ENCODE results near the gene MOCOS. TPM values are rescaled to one million over a fixed set of nuclear protein-coding genes. Genes with fewer than 3 reads are reported as not detected.

The MOCOS gene
- polyA plus RNA-seq, 3 donors from 2014 or later, result not detected

DNA sequence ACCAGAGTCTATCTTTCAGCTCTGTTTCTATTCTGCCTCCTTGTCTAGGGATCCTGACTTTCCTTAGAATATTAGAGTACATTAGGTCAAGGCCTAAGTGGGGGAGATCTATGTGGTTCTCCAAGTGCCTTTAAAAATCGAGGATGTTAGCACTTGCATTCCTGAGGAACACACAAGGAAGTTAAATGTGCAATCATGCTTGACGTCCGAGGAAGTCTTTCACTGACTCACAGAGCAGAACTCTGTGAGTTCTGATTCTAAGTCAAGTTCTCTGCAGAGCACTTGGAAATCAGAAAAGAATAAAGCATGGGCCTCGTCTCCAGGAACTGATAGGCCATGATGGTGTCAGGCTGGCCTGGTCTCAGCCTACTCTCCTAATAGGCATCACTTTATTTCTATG, 127.5 kb downstream of the MOCOS start:
- H3K4me1 Mint-ChIP-seq, result no peaks in the 10 kb centered on the region
- H3K9me3 Mint-ChIP-seq, result peaks cover 0 to 17% (median 13%) of the 10 kb centered on the region in 6 donors
- no peak for DNase-seq
- no peaks in the 10 kb centered on the region for H3K36me3 Mint-ChIP-seq
- H3K4me3 Mint-ChIP-seq, result no peak overlapping the region
- peaks cover 2 to 13% (median 7%) of the 10 kb centered on the region in 3 donors for H3K27me3 Mint-ChIP-seq (ENCODE audit: low read depth in 3 of 3)
- no peak overlapping the region for H3K27ac Mint-ChIP-seq

DNA sequence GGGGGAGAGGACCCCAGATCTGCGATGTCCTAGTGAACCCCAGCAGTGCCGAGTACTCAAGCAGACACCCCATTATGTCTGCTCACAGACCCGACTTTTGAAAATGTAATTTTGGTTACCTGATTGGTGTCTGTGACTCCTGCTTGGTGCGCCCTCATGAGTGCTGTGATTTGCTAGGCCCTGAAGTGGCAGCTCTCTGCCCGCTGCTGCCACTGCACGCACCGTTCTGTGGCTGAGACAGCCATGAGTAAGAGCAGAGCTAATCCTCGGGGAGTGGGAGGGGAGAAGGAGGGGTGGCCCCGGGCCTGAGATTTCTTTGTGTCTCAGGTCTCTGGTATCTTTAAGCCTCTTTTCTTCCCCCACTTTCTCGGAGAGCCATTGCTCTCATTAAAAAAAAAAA, 128.4 kb downstream of the MOCOS start:
- H3K4me1 Mint-ChIP-seq, result no peaks in the 10 kb centered on the region
- no peak overlapping the region for H3K4me3 Mint-ChIP-seq
- no peaks in the 10 kb centered on the region for H3K36me3 Mint-ChIP-seq
- peaks cover 5 to 10% (median 7%) of the 10 kb centered on the region in 3 donors for H3K27me3 Mint-ChIP-seq (ENCODE audit: low read depth in 3 of 3)
- no peak overlapping the region for H3K27ac Mint-ChIP-seq
- peaks cover 0 to 17% (median 13%) of the 10 kb centered on the region in 6 donors for H3K9me3 Mint-ChIP-seq
- DNase-seq, result no peak

DNA sequence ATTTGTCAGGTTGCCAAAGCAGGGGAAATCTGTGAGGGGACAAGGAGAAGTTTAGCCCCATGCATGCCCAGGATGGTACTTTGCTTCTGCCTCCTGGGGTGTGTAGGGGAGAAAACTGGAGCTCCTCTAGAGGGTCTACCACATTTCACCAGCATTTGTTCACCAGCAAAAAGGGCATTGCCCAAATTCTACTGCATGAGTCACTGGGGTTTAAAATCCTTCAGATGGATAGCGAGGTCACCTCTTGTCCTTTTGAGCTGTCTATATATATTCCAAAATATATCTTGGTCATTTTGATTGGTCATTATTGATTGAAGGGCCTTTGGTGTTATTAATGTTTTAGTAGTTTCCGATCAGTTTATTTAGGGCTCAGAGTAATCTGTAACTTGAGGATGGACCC, 128.9 kb downstream of the MOCOS start:
- Mint-ChIP-seq H3K36me3 (no peaks in the 10 kb centered on the region), H3K4me3 (no peak overlapping the region), H3K4me1 (no peaks in the 10 kb centered on the region), H3K9me3 (peaks cover 0 to 17% (median 13%) of the 10 kb centered on the region in 6 donors), H3K27me3 (ENCODE audit: low read depth in 3 of 3) (peaks cover 3 to 10% (median 7%) of the 10 kb centered on the region in 3 donors), H3K27ac (no peak overlapping the region)
- DNase-seq, result no peak

Other genes with a start within 250 kb of the MOCOS start
- gene RPRD1A, start 119.9 kb upstream of the MOCOS start, polyA plus RNA-seq, result 10 to 100 TPM in 1 of 3 donors, 1 to 10 TPM in 2; 6.3 to 11.0 (median 7.4) TPM
- 10 to 100 TPM; 23.8 to 40.9 (median 33.8) TPM for gene SLC39A6, start 58.2 kb upstream of the MOCOS start, polyA plus RNA-seq
- 10 to 100 TPM; 44.6 to 57.3 (median 48.3) TPM for gene ELP2, start 57.6 kb upstream of the MOCOS start, polyA plus RNA-seq
- not detected for gene FHOD3, start 110.2 kb downstream of the MOCOS start, polyA plus RNA-seq

All from immature natural killer cell (primary cell).